LNCaP clone FGC (cell line): ENCODE data around the gene FHIT.

Source experiments
- DNase-seq: peaks from one replicate; pipeline ENCODE4 v3.0.0-alpha.2; 2011; ENCODE audit warnings: low read depth
- H3K4me3 ChIP-seq: 2 replicates; pipeline ENCODE4 v1.5.1; 2011; ENCODE audit warnings: mild to moderate bottlenecking, low read depth, low read length, control low read depth
- CTCF ChIP-seq: IDR thresholded peaks from 2 replicates; pipeline ENCODE4 v1.5.1; 2012; ENCODE audit warnings: mild to moderate bottlenecking; ENCODE audit not compliant: control insufficient read depth, insufficient read depth; ENCODE audit errors: extremely low read depth

The FHIT gene

GRCh38 chr3:59793976-59794375 lies 1457.3 kb downstream of the FHIT start:
- DNase-seq: no peak
- H3K4me3 ChIP-seq: no peak overlapping the region
- no peak for TF ChIP-seq CTCF

- no peak for TF ChIP-seq CTCF
- no peak overlapping the region for H3K4me3 ChIP-seq
Observed at GRCh38 chr3:59791774-59792308, 1459.4 kb downstream of the FHIT start.

GRCh38 chr3:59790241-59790640 lies 1461.0 kb downstream of the FHIT start:
- DNase-seq: no peak
- H3K4me3 ChIP-seq: no peak overlapping the region
- no peak for TF ChIP-seq CTCF

More at GRCh38 chr3:59791774-59792308, 1459.4 kb downstream of the FHIT start:
- DNase-seq: no peak

DNA sequence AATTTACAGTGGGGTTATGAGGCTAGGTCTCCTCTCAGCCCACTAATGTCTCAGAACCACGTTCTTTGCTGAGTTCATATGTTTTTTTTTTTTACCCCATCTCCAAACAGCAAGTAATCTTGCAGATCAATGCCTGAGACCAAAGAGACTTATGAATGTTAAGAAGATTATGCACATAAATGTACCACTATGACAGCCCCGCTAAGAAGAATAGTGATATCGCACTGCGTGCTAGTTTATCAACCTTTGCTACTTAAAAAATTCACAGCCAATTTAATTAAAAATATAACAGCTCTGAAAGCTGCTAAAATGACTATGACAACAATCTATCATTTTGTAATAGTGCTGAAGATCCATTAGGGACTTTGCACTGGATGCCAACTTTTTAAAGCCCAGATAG lies 1462.5 kb downstream of the FHIT start:
- no peak for TF ChIP-seq CTCF
- DNase-seq: no peak
- no peak overlapping the region for H3K4me3 ChIP-seq

DNA sequence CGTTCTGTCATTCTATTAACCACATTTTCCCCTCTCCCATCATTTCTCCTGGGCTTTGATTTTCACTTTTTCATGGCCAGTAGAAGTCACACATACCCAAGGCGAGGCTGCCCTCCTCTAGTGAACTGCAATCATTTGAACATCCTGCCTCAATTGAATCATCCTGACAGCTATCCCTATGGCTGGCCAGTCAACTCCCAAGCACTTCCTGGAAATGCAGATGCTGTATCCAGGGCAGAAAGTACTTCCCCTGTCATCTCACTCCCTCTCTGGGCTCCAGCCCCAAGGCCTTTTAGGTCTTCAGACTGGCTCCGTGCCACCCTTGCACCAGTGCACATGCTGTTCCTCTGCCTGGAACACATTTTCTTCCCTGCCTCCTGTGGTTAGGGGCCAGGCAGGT lies 1463.1 kb downstream of the FHIT start:
- H3K4me3 ChIP-seq: no peak overlapping the region
- no peak for TF ChIP-seq CTCF
- DNase-seq: no peak

DNA sequence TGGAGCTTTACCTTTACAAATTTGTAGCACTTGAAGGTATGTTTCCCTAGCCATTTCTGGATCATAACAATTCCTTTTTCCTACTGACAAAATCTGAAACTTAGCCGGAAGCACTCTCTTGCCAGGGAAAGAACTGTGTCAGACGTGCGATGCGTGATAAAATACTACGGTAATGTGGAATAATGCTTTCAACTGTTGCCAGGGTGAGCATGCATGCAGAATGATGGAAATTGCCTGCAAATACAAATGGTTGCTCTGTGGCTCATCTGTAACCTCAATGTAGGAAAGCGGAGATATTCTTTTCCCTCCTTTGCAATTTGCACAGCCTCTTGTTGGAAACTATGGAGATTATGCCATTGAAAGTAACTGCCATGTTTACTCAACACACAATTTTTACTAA lies 1464.9 kb downstream of the FHIT start:
- no peak overlapping the region for H3K4me3 ChIP-seq
- no peak for TF ChIP-seq CTCF
- no peak for DNase-seq

GRCh38 chr3:59784164-59784563 lies 1467.1 kb downstream of the FHIT start:
- TF ChIP-seq CTCF: no peak
- DNase-seq: no peak
- no peak overlapping the region for H3K4me3 ChIP-seq
